GM20431 (cell line): ENCODE data around the gene HOTAIR.

Experiments
- in situ Hi-C: fragments of 300-500 bp; cut with MseI, MboI; formaldehyde crosslinking; loops from one replicate; pipeline ENCODE4 v1.15.0; 2020; ENCODE audit warnings: low sequenced_read_pairs; ENCODE audit not compliant: unreplicated experiment

HOTAIR gene

GRCh38 chr12:54002278-54002914 lies 27.6 kb upstream of the HOTAIR start:
- in situ Hi-C loops: loop anchor here (25.0 kb wide), 1 partner anchor 360 kb away; the partner anchor contains the start of gene GPR84

- in situ Hi-C loops: loop anchor here (25.0 kb wide), 1 partner anchor 361 kb away; the partner anchor contains the start of gene GPR84
Observed at GRCh38 chr12:54001283-54002187, 26.8 kb upstream of the HOTAIR start.

- in situ Hi-C loops: loop anchor here (25.0 kb wide), 1 partner anchor 362 kb away; the partner anchor contains the start of gene GPR84
Observed at GRCh38 chr12:54000116-54001114, 25.7 kb upstream of the HOTAIR start, which contains the start of gene HOXC9. Gene HOXC9, plus strand, starts transcription at chr12:54000161. Its CDS starts 28 bp downstream, at chr12:54000189.

GRCh38 chr12:53999559-54000115 lies 24.9 kb upstream of the HOTAIR start:
- in situ Hi-C loops: loop anchor here (10.0 to 25.0 kb wide), 2 partner anchors 205 to 363 kb away; partner anchors contain the start of gene GPR84

- in situ Hi-C loops: loop anchor here (10.0 kb wide), 1 partner anchor 206 kb away; no protein-coding TSS in a partner anchor
Observed at GRCh38 chr12:53998900-53999236, 24.1 kb upstream of the HOTAIR start.

GRCh38 chr12:53998110-53998899 lies 23.6 kb upstream of the HOTAIR start:
- in situ Hi-C loops: loop anchor here (10.0 kb wide), 1 partner anchor 206 kb away; no protein-coding TSS in a partner anchor

GRCh38 chr12:53997204-53998109 lies 22.7 kb upstream of the HOTAIR start:
- in situ Hi-C loops: loop anchor here (10.0 kb wide), 1 partner anchor 207 kb away; no protein-coding TSS in a partner anchor

GRCh38 chr12:53996240-53997203 lies 21.8 kb upstream of the HOTAIR start:
- in situ Hi-C loops: loop anchor here (10.0 kb wide), 1 partner anchor 208 kb away; no protein-coding TSS in a partner anchor

GRCh38 chr12:53995378-53996239 lies 20.9 kb upstream of the HOTAIR start:
- in situ Hi-C loops: loop anchor here (10.0 kb wide), 1 partner anchor 209 kb away; no protein-coding TSS in a partner anchor

GRCh38 chr12:53995002-53995377 lies 20.2 kb upstream of the HOTAIR start:
- in situ Hi-C loops: loop anchor here (10.0 kb wide), 1 partner anchor 210 kb away; no protein-coding TSS in a partner anchor

GRCh38 chr12:53994264-53995001 lies 19.7 kb upstream of the HOTAIR start:
- in situ Hi-C loops: loop anchor here (10.0 kb wide), 1 partner anchor 210 kb away; no protein-coding TSS in a partner anchor

GRCh38 chr12:53994009-53994263 lies 19.2 kb upstream of the HOTAIR start:
- in situ Hi-C loops: loop anchor here (10.0 kb wide), 1 partner anchor 211 kb away; no protein-coding TSS in a partner anchor

- in situ Hi-C loops: loop anchor here (10.0 kb wide), 1 partner anchor 211 kb away; no protein-coding TSS in a partner anchor
Observed at GRCh38 chr12:53993162-53994008, 18.6 kb upstream of the HOTAIR start.
